Stimulated activated CD4-positive, alpha-beta T cell treated with anti-CD3 and anti-CD28 coated beads, TNF-alpha, amount 100 ng/mL, for 24 hours (primary cell): ENCODE results near the gene TCF12.

Experiments used
- DNase-seq, 3 experiments: peaks; one replicate each; pipeline ENCODE4 v3.0.0-alpha.2; 2020; ENCODE audit warnings: low read depth in 3 of 3

TCF12 gene

DNA sequence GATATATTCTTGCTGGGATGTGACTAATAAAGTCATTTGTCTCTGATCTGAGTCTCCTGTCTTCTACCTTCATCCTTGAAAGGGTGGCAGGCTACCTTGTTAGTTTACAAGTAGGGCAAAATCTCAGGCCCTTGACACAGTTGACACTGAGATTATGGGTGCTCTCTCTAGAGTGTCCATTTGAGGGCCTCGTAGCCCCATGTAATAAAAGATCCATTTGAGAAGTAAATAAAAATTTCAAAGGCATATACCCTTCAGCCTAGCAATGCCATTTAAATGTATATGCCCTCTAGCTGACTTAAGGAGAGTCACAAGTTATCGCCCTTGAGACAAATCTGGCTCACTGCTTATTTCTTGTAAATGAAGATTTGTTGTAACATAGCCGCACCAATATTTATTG is 98.6 kb downstream of the TCF12 start:
- no peak for DNase-seq

DNA sequence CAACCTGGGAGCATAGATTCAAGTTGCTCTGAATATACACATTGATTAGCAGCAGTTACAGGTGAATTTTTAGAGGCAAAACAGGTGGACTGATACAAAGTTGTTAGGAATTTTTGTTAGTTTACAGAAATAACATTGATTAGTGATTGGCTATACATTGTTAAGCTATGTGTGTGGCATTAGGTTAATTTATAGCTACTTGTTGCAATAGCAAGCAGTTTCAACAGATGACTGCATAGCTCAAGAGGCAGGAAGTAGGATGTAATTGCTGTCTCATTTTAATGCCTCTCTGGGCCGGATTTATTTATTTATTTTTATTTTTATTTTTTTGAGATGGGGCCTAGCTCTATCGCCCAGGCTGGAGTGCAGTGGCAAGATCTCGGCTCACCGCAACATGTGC is 99.7 kb downstream of the TCF12 start:
- DNase-seq = no peak

DNA sequence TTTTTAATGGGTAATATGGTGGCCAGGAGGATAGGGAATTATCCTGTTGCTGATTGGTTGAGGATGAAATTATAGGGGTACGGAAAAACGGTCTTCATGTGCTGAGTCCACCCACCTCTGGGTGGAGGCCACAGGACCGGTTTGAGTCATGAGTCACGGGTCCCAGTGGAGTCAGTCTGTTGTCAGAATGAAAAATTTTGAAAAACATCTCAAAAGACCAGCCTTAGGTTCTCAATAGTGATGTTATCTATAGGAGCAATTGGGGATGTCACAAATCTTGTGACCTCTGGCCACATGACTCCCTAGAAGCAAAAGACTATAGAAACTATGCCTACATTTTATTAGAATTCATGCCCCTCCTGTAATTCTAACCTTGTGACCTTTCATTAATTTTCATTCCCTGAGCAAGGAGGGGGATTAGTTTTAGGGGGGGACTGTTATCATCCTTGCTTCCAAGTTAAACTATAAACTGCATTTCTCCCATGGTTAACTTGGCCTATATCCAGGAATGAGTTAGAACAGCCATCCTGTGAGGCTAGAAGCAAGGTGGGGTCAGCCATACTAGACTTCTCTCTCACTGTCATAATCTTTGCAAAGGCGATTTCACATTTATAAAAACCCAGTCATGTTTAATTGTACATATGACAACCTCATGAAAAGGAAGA is 101.2 kb downstream of the TCF12 start:
- DNase-seq = no peak

DNA sequence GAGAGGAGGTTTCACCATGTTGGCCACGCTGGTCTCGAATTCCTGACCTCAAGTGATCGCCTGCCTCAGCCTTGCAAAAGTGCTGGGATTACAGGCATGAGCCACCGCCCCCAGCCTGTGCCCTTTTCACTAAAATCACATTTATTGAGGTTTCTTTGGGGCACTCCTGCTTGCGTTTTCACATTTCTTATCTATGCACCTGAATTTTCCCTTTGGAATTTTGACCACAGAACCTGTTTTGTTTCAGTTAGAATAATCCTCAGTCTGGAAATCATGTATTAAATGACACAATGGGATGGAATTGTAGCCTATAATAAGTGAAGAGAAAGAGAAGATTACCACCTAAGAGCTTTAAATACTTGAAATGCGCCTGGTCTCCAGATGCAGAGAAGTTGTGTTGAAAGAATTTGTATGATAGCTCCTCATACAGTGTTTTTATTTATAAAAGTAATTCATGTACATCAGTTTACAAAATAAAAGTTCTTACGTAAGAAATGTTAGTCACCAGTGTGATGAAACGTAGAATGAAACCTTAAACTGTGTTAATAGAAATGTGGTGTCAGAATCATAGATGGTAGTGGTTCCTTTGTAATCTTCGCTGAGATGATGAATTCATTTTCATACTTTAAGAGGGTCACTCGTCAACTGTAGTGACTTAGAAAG is 107.0 kb downstream of the TCF12 start:
- DNase-seq = no peak

DNA sequence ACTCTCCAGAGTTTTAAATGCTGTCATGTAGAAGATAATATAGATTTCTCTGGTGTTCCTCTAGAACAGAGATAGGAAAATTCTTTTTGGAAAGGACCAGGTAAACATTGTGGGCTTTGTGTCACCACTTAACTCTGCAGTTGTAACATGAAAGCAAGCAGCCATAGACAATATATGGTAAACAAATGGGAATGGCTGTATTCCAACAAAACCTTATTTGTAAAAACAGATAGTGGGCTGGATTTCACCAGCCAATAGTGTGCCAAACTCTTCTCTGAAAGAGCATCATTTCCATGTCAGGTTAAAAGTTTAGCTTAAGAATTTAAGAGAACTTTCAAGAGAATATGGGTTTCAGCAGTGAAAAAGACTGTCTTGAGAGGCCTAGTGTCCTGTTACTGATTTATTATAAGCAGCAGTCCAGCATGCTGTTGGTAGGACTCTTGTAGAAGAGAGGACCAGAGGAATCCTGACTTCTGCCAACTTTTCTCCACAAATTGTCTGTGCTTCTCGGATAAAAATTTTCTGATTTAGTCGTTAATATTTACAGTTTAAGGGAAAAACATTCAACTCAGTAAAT is 107.7 kb downstream of the TCF12 start:
- no peak for DNase-seq

GRCh38 chr15:57027596-57027995 is 109.2 kb downstream of the TCF12 start:
- no peak for DNase-seq

- DNase-seq = no peak
Measured at GRCh38 chr15:57028176-57028575, 109.7 kb downstream of the TCF12 start.

GRCh38 chr15:57030011-57030410 is 111.6 kb downstream of the TCF12 start:
- DNase-seq = no peak

DNA sequence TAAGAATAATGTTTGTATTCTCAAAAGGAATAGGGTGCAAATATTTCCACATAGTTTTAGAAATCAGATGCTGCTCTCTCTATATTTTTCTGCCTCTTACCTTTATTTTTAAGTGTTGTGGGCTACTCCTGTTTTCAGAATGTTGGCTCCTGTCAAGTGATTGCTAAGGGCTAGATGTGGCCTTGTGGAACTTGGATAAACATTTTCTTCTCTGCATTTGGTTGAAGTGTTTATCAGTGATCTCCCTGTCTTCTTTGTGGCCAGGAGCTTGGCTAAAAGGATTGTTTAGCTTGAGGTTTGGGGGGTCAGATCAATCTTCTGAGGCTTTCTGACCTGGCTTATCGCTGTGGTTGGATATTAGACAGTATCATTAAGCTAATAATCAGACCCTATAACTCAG is 112.6 kb downstream of the TCF12 start:
- no peak for DNase-seq

DNA sequence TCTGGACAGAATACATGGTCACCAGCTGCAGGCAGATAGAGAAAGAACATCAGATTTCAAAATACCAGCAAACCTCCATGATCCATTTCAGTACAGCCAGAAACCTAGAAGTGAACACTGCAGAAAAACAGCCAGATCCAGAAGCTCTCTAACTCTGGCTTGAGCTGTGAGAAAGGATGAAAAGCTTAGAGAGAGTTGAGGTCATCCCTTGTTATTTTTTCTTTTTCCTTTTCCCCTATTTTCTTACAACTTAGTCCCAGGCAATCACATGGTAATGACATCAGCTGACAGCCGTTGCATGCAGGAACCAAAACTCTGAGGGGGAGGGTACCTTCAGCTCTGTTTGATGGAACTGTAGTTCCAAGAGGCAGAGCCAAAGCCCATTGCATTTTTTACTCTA is 113.2 kb downstream of the TCF12 start:
- no peak for DNase-seq

DNA sequence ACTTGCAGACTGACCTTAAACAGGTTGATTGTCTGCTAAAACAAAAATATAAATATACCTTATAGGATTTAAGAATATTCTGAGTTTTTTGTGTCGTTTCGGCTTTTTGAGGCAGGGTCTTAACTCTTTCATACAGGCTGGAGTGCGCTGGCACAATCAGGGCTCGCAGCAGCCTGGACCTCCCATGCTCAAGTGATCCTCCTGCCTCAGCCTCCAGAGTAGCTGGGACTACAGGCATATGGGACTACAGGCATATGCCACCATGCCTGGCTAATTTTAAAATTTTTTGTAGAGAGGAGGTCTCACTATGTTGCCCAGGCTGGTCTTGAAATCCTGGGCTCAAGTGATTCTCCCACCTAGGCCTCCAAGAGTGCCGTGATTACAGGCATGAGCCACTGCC is 113.9 kb downstream of the TCF12 start:
- no peak for DNase-seq

- no peak for DNase-seq
Measured at GRCh38 chr15:57033715-57034439, 115.4 kb downstream of the TCF12 start.

DNA sequence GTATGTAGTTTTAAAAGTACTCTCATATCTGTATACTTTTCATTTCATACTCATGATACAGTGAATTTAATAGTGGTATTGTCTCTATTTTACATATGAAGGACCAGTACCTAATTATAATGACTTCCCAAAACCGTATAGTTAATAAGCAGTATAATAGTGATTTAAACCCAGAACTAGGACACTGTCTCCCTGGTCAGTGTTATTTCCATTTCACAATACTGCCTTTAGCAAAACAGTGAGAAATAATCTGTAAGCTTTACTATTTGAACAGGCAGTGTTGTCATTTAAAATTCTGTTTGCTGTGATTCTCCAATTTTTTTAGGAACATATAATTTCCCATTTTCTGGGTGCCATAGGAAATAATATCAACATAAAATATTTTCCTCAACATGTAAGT is 116.2 kb downstream of the TCF12 start:
- no peak for DNase-seq

GRCh38 chr15:57035664-57036063 is 117.2 kb downstream of the TCF12 start:
- DNase-seq = no peak

GRCh38 chr15:57036352-57036751 is 117.9 kb downstream of the TCF12 start:
- DNase-seq = no peak

DNA sequence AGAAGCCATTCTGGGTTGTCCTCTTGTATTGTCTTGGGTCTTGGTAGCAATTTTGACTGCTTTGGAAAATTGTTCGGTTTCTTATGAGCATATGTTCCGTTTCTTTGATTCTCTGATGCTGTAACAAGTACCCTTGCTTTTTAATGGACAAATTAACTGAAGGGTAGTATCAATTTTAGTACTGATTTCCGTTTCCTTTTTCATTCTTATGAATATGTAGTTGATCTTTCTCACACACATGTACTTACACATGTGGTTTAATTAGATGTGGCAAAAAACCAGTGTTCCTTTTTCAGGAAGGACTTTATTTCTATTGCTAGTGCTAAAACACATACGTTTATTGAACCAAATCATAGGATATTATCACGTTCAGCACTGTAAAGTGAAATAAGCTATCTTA is 119.1 kb downstream of the TCF12 start:
- no peak for DNase-seq

DNA sequence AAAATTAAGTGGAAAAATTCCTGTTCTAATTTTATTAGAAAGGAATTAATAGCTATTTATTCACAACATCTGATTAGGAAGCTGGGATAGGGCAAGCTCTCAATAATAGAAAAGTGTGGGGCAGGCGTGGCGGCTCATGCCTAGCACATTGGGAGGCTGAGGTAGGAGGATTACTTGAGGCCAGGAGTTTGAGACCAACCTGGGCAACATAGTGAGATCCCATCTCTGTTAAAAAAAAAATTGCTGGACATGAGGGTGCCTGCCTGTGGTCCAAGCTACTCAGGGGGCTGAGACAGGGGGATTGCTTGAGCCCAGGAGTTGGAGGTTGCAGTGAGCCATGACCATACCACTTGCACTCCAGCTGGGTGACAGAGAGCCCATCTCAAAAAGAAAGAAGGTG is 119.6 kb downstream of the TCF12 start:
- no peak for DNase-seq

GRCh38 chr15:57038496-57038895 is 120.1 kb downstream of the TCF12 start:
- DNase-seq = no peak

DNA sequence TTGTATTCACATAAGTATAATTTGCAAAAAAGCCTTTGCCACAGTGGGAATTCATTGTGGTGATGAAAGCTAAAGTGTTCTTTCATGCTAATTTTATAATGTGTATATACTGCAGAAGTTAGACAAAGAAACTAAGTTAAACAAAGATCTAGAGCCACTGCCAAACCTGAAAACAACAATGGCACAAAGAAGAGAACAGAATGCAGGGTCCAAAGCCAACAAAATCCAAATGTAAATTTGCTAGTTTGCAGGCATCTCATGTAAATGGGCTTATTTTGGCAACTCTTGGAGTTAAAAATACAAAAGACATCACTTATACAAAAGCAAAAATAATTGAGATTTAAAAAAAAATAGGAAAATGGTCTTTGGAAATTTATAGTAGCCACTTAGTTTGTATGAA is 123.0 kb downstream of the TCF12 start:
- DNase-seq = no peak

- DNase-seq = no peak
Measured at GRCh38 chr15:57044072-57044702, 125.7 kb downstream of the TCF12 start.

DNA sequence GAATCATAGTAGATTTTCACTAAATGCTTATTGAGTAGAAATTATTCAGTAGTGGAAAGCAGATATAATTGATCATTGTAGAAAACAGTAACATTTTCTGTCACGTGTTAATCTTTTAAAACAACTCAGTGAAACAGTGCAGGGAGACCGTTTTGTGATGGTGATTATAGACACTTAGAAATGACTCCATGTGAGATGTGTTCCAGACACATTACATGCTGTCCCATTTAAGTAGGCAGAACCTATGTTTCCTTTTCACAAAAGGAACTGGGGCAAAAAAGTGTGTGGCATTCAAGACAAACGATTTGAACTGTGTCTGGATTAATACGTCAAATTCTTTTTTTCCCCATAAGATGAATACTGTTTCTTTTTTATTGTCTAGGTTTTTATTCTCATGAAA is 126.5 kb downstream of the TCF12 start:
- DNase-seq = no peak

DNA sequence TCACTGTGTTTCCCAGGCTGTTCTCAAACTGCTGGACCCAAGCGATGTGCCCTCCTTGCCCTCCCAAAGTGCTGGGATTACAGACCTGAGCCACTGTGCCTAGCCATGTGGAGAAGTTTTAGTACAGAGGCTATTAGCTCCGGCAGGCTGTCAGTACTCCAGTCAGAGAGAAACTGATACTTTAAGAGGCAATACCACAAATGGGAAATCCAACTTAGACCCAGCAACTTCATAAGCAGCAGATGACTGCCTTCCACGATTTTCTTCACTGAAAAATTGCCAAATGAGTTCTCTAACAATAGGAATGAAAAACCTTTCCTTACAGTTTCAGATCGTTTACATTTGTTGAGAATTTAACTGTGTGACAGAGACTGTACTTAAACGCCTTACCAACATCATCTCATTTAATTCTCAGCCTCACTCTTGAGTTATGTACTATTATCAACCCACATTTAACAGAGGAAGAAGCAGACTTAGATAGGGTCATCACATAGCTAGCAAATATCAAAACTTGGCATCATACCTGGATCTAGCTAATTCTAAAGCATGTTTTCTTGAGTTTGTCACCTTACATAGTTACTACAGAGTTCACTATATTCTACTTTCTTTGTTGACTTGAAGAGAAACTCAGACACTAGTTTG is 127.4 kb downstream of the TCF12 start:
- DNase-seq = no peak
